Spinal cord (tissue), 10 donors: Measurements from ENCODE around the gene MRPL2. TPM values are rescaled to one million over a fixed set of nuclear protein-coding genes. Genes with fewer than 3 reads are reported as not detected.
"Not testable (repeated sequence)": the region's sequence is repeated elsewhere in the genome, so short reads cannot be mapped to it uniquely, and the experiment has no call there.

Experiments
- DNase-seq, 6 donors: peaks; one replicate each; pipeline versions ENCODE4 v3.0.0 to v3.0.0-alpha.2; 2013 to 2015; ENCODE audit warnings: low spot score in 6 of 6, low read depth in 4 of 6
- H3K27ac ChIP-seq: one replicate; pipeline ENCODE4 v1.5.1; 2013; ENCODE audit warnings: low read depth, low read length, control low read depth
- H3K27me3 ChIP-seq: one replicate; pipeline ENCODE4 v1.6.1; 2013; ENCODE audit warnings: low read length; ENCODE audit not compliant: control insufficient read depth, insufficient read depth
- H3K36me3 ChIP-seq: one replicate; pipeline ENCODE4 v1.6.1; 2013; ENCODE audit warnings: low read length; ENCODE audit not compliant: control insufficient read depth, insufficient read depth
- H3K4me1 ChIP-seq: one replicate; pipeline ENCODE4 v1.6.1; 2013; ENCODE audit warnings: low read length; ENCODE audit not compliant: control insufficient read depth, insufficient read depth
- H3K4me3 ChIP-seq: one replicate; pipeline ENCODE4 v1.5.1; 2013; ENCODE audit warnings: low read depth, low read length, control low read depth
- H3K9me3 ChIP-seq: one replicate; pipeline ENCODE4 v1.6.1; 2013; ENCODE audit warnings: low read length; ENCODE audit not compliant: control insufficient read depth, insufficient read depth
- WGBS: methylation state at CpG from one replicate; pipeline ENCODE4 v1.1.5; 2013; ENCODE audit warnings: missing lambda C conversion rate; ENCODE audit not compliant: insufficient coverage; 5-methylcytosine and 5-hydroxymethylcytosine counted together
- polyA plus RNA-seq, 2 donors: library from polyadenylated mRNA; unstranded; fragments of 120-200 nt; gene quantifications; one replicate each; pipeline ENCODE4 v1.2.1, GENCODE V29; 2013; ENCODE audit not compliant: insufficient read length in 2 of 2
- total RNA-seq, 2 donors: library from RNA; depleted of rRNA in 1 of 2; stranded (reverse); fragments of 120-200 nt in 1 of 2; fragments of >200 nt in 1 of 2; gene quantifications; one replicate each; pipeline versions ENCODE4 v1.2.3 to v1.2.4, GENCODE V29; 2013 to 2014
- donor health status: healthy.

The MRPL2 gene
- total and polyA plus RNA-seq, 4 donors, result 11.8 to 57.1 (median 40.0) TPM

DNA sequence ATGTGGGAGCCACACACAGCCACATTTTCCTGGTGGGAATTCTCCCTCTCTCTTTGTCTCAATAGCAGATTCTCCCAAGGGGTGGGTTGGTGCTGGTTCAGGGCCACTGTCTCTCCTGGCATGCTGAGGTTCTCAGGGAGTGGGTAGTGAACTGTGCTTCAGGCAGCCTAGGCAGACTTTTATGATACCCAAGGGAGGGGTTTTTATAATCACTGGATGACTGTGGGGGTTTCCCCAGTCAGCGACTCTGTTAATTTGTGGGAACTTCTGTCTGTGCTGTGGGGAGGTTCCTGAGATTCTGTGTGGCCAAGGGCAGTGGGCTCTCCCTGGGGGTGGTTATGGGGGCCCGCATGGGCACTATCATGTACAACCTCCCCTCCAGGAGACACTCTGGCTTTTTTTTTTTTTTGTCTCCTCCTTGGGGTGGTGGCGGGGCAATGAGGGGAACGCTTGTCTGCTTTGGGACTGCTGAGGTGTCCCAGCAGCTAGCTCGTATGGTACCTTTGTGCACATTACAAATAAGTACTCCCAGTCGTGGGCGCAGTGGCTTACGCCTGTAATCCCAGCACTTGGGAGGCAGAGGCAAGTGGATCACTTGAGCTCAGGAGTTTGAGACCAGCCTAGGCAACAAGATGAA is 26.9 kb upstream of the MRPL2 start:
- peak in 1 of 6 donors; percentile 63 for DNase-seq
- H3K9me3 ChIP-seq, result no peaks in the 10 kb centered on the region
- peaks cover 36% of the 10 kb centered on the region for H3K4me1 ChIP-seq
- H3K27ac ChIP-seq, result no peak overlapping the region
- no peaks in the 10 kb centered on the region for H3K36me3 ChIP-seq
- no peak overlapping the region for H3K4me3 ChIP-seq
- WGBS, result 67% methylated on average over 4 of the region's 8 CpGs
- no peaks in the 10 kb centered on the region for H3K27me3 ChIP-seq

DNA sequence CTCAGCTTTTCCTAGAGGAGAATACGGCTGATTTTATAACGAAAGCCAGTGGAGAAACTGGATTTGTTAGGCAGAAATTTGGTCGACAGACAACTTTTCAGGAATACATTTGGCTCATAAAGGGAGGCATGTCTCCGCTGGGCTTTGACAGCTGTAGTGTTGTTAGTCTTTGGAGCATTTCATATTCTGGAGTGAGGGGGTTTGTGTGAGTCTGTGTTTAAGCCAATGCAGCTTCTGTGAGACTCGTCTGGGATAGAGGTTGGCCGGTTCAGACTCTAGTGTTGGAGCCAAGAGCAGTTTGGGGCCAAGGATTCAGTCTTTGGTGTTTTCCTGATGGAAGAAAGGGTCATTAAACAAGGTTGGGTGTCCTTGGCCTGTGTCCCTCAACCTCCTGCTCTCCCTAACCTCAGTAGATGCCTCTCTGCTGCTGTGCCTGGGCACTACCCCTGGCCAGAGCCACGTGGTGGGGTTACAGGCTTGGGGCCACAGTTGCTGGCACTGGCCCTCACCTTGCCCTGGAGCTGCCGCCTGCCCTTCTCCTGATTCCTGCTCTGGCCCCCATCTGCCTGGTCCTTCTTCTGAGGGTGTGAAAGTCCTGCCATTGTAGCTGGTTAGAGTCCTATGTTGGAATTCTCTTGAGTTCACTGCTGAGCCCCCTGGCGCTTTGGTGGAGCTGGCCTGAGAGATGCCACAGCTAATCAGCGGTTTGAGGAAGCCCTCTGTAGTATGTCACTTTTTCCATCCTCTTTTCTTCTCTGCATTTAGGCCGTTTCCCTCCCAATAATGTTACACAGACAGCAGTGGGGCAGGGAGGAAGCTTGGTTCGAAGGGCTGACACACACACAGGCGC is 23.8 kb upstream of the MRPL2 start:
- DNase-seq, result peak in 2 of 6 donors; percentile 70 to 87
- Histone ChIP-seq H3K27me3 (no peaks in the 10 kb centered on the region), H3K9me3 (no peaks in the 10 kb centered on the region), H3K36me3 (no peaks in the 10 kb centered on the region), H3K4me3 (no peak overlapping the region), H3K27ac (peak overlapping the region; percentile 42), H3K4me1 (peaks cover 23% of the 10 kb centered on the region)
- 50% methylated on average over 9 of the region's 13 CpGs for WGBS

DNA sequence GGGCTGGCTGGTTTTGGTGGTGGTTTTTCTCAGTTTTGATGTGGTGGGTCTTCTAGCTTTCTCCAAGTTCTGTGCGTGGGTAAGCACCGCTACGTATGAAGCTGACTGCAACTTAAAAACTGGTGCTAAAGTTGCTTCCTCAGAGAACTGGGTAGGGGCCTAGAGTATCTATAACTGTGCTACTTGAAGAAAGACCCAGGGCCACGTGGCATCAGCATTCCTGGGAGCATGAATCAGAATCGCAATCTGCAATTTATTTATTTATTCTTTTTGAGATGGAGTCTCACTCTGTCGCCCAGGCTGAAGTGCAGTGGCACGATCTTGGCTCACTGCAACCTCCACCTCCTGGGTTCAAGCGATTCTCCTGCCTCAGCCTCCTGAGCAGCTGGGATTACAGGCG is 22.7 kb upstream of the MRPL2 start:
- not testable (repeated sequence) for DNase-seq
- peaks cover 34% of the 10 kb centered on the region for H3K4me1 ChIP-seq

GRCh38 chr6:43081043-43081442 is 21.8 kb upstream of the MRPL2 start:
- H3K9me3 ChIP-seq, result no peaks in the 10 kb centered on the region
- no peaks in the 10 kb centered on the region for H3K36me3 ChIP-seq
- no peak for DNase-seq
- WGBS, result 92% methylated on average over 3 of the region's 4 CpGs
- H3K4me3 ChIP-seq, result no peak overlapping the region
- peaks cover 36% of the 10 kb centered on the region for H3K4me1 ChIP-seq
- no peaks in the 10 kb centered on the region for H3K27me3 ChIP-seq
- no peak overlapping the region for H3K27ac ChIP-seq

More for the DNA sequence above, 22.7 kb upstream of the MRPL2 start:
- WGBS, result 80% methylated on average over 3 of the region's 9 CpGs
- not testable (repeated sequence) for H3K27me3 ChIP-seq, H3K36me3 ChIP-seq, H3K9me3 ChIP-seq, H3K4me3 ChIP-seq, H3K27ac ChIP-seq

DNA sequence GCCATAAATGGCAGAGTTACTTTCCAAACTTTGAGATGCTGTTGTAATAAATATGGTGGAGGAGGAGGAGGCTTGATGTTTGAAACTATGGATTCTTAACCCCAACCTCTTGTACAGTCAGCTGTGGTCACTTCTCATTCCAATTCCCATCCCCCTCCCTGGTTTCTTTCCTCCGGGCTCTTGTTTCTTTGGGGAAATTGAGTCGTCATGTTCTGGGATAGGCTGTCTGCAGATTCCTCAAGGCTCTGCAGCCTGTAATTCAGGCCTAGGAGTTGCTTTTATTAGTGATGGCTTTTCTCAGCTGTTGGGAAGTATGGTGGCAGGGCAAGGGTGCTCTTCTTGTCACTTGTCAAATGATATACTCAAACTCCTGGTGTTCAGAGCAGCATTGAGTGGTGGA is 19.5 kb upstream of the MRPL2 start:
- peak overlapping the region; percentile 37 for H3K27ac ChIP-seq

DNA sequence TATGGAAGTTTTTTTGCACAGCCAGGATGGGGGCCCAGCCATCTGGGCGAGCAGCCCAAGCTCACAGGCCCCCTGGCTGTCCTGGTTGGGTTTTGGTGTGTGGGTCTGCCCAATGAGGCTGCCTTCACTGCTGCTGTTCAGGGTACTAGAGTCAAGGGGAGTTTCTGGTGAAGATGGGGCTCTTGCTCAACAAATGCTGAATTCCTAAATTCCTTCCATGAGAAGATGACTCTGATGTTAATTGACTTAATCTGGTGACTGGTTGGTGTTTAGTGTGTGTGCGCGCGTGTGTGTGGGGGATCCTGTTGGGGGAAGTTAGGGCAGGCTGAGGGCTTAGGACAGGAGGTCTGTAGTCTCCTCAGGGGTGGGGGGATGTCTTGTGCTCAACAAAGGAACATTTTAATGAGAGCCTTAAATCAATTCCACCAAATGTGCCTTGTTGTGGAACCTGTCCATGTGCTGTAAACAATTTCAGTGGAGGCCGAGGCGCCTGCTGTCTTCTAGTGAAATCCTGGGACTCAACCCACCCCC is 18.8 kb upstream of the MRPL2 start:
- Histone ChIP-seq H3K27ac (peak overlapping the region; percentile 83), H3K36me3 (peaks cover 22% of the 10 kb centered on the region), H3K9me3 (no peaks in the 10 kb centered on the region), H3K4me1 (peaks cover 38% of the 10 kb centered on the region), H3K4me3 (peak overlapping the region; percentile 91), H3K27me3 (no peaks in the 10 kb centered on the region)
- 66% methylated on average over 5 of the region's 6 CpGs for WGBS
- no peak for DNase-seq

More for the DNA sequence above, 19.5 kb upstream of the MRPL2 start:
- DNase-seq, result no peak
- WGBS, result no CpG with 5 or more reads among the region's 2 CpGs
- Histone ChIP-seq H3K27me3 (no peaks in the 10 kb centered on the region), H3K4me3 (no peak overlapping the region), H3K36me3 (peaks cover 16% of the 10 kb centered on the region), H3K9me3 (no peaks in the 10 kb centered on the region), H3K4me1 (peaks cover 44% of the 10 kb centered on the region)

DNA sequence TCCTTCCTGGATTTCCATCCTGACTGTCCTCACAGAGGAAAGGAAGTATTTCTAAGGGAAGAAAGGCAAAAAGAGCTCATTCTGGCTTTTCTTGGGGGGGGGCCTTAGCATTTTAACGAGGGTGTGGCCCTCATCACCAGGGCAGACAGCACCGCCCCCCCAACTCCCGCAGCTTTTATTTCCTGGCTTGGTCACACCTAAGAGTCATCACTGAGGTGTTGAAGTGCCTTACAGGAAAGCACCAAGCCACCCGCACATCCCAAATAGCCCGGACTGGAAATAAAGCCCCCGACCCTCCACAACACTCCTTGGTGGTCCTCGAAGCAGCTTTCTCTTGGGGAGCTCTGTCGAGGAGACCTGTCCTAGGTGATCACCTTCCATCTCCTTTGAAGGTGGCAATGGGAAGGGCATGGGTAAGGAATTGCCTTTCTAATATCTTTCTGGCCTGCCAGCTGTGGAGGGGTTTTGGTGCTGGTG is 18.1 kb upstream of the MRPL2 start:
- WGBS, result 15% methylated on average over 3 of the region's 8 CpGs
- H3K9me3 ChIP-seq, result no peaks in the 10 kb centered on the region
- no peak for DNase-seq
- H3K36me3 ChIP-seq, result peaks cover 26% of the 10 kb centered on the region
- peak overlapping the region; percentile 91 for H3K4me3 ChIP-seq
- H3K27me3 ChIP-seq, result no peaks in the 10 kb centered on the region
- peak overlapping the region; percentile 83 for H3K27ac ChIP-seq
- H3K4me1 ChIP-seq, result peaks cover 35% of the 10 kb centered on the region

DNA sequence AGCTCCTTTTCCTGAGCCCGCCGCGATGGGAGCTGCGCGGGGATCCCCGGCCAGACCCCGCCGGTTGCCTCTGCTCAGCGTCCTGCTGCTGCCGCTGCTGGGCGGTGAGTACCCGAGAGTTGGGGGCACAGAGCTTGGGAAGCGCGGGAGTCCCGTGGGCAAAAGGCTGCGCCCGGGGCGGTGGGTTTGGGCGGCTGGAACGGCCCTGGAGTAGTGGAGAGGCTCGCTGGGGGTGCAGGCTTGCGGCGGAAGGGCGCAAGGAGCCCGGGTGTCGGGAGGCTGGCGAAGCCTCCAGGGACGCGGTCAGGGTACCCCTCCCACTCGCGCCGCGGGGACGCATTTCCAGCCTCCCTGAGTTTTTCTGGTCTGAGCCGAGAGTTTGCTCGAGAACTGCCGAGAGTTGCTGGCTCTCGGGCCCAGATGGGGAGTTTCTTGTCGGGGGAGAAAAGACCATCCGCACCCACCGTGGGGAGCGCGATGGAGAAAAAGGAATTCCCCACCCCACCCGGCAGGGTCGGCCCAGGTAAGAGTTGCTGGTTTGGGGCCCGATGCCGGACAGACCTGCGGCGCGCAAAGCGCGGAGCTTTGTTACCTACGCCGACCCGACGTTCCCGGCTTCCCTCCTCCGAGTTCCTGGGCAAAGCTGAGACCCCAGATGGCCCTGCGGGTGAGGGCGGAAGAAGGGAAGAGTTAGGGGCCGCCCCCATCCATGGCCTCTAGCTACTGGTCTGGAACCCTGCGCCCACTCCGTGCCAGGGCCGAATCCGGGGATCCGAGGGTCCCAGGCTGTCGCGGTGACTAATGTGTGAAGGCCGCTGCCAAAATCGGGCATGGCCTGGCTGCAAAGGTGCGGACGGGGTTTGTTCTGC is 17.5 kb upstream of the MRPL2 start:
- under 1% methylated on average over 67 of the region's 72 CpGs for WGBS
- Histone ChIP-seq H3K9me3 (no peaks in the 10 kb centered on the region), H3K27me3 (no peaks in the 10 kb centered on the region), H3K27ac (peak overlapping the region; percentile 83), H3K36me3 (peaks cover 32% of the 10 kb centered on the region), H3K4me1 (peaks cover 30% of the 10 kb centered on the region), H3K4me3 (peak overlapping the region; percentile 91)
- peak in 3 of 6 donors; percentile 46 to 79 (median 70) for DNase-seq
